Measurements from ENCODE around the gene CTXN3.

CTXN3 gene

GRCh38 chr5:127649018-127649439 is at the start of gene CTXN3:
CTXN3 (plus strand) TSS chr5:127649082; CDS start chr5:127657522, 8,440 bp downstream.
- DNase-seq, result no peak

GRCh38 chr5:127599320-127599719 is 49.6 kb upstream of the CTXN3 start:
- no peak for DNase-seq

- DNase-seq, result no peak
These were observed 49.0 kb upstream of the CTXN3 start for GRCh38 chr5:127599847-127600246.

- DNase-seq, result no peak
These were observed 47.8 kb upstream of the CTXN3 start for GRCh38 chr5:127601111-127601510.

- no peak for DNase-seq
These were observed 47.3 kb upstream of the CTXN3 start for GRCh38 chr5:127601601-127602000.

GRCh38 chr5:127602481-127602880 is 46.4 kb upstream of the CTXN3 start:
- no peak for DNase-seq

- DNase-seq, result no peak
These were observed 45.7 kb upstream of the CTXN3 start for GRCh38 chr5:127602896-127603844.

- DNase-seq, result no peak
These were observed 40.7 kb upstream of the CTXN3 start for GRCh38 chr5:127608077-127608660.

GRCh38 chr5:127609011-127609410 is 39.9 kb upstream of the CTXN3 start:
- no peak for DNase-seq

- no peak for DNase-seq
These were observed 38.9 kb upstream of the CTXN3 start for GRCh38 chr5:127609957-127610356.

GRCh38 chr5:127612441-127613141 is 36.3 kb upstream of the CTXN3 start:
- DNase-seq, result no peak

GRCh38 chr5:127615916-127616315 is 33.0 kb upstream of the CTXN3 start:
- no peak for DNase-seq

GRCh38 chr5:127619908-127620479 is 28.9 kb upstream of the CTXN3 start:
- DNase-seq, result no peak

- DNase-seq, result no peak
These were observed 27.1 kb upstream of the CTXN3 start for GRCh38 chr5:127621601-127622325.

GRCh38 chr5:127634007-127634406 is 14.9 kb upstream of the CTXN3 start:
- DNase-seq, result no peak

- DNase-seq, result no peak
These were observed 9.1 kb upstream of the CTXN3 start for GRCh38 chr5:127639828-127640227.

- DNase-seq, result no peak
These were observed 5.9 kb upstream of the CTXN3 start for GRCh38 chr5:127642949-127643348.

- DNase-seq, result no peak
These were observed 5.3 kb upstream of the CTXN3 start for GRCh38 chr5:127643607-127644006.

- DNase-seq, result no peak
These were observed 3.6 kb upstream of the CTXN3 start for GRCh38 chr5:127645300-127645726.

GRCh38 chr5:127647361-127647958 is 1.4 kb upstream of the CTXN3 start:
- no peak for DNase-seq

GRCh38 chr5:127650022-127650421 is 1.1 kb downstream of the CTXN3 start:
- no peak for DNase-seq

GRCh38 chr5:127650649-127651048 is 1.8 kb downstream of the CTXN3 start:
- DNase-seq, result no peak
